EL (cell line): ENCODE data around the gene MINDY3.
"Not testable (repeated sequence)": the region's sequence is repeated elsewhere in the genome, so short reads cannot be mapped to it uniquely, and the experiment has no call there.

Experiments
- DNase-seq: peaks from one replicate; pipeline ENCODE4 v3.0.0-alpha.2; 2016

The MINDY3 gene

GRCh38 chr10:15853800-15854199 is 6.5 kb downstream of the MINDY3 start:
- DNase-seq, result no peak

GRCh38 chr10:15852111-15852557 is 8.2 kb downstream of the MINDY3 start:
- no peak for DNase-seq

DNA sequence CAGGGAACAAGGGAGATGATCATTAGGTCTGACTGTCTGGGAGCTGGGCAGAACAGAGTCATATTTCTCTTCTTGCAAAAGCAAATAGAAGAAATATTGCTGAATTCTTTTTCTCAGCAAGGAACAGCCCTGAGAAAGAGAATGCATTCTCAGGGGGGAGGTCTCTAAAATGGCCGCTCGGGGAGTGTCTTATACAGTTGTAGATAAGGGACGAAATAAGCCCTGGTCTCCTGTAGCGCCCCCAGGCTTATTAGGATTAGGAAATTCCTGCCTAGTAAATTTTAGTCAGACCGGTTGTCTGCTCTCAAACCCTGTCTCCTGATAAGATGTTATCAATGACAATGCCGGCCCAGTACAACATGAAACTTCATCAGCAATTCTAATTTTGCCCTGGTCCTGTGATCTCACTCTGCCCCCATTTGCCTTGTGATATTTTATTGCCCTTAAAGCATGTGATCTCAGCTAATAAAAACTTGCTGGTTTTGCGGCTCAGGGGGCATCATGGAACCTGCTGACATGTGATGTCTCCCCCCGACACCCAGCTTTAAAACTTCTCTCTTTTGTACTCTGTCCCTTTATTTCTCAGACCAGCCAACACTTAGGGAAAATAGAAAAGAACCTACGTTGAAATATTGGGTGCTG is 9.8 kb downstream of the MINDY3 start:
- DNase-seq, result not testable (repeated sequence)

DNA sequence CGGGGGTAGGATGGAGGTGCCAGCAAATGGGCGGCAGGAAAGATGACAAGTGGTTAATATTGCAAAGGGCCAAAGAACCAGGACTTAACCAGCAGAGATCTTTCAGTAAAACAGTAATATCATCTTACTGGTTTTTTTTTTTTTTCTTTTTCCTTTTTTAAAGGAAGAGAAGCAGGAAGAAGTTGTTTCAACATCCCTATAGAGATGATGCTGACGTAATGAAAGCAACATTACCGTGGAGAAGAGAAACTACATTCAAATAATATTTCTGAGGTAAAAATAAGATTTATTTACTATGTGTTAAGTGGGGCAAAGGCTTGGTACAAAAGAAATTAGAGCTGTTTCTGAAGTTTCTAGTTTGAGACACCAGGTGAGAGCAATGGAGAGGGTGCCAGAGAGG is 11.0 kb downstream of the MINDY3 start:
- no peak for DNase-seq

GRCh38 chr10:15847481-15847880 is 12.8 kb downstream of the MINDY3 start:
- DNase-seq, result no peak

- no peak for DNase-seq
Measured at GRCh38 chr10:15844517-15844916, 15.8 kb downstream of the MINDY3 start.

- DNase-seq, result no peak
Measured at GRCh38 chr10:15843695-15844094, 16.6 kb downstream of the MINDY3 start.

DNA sequence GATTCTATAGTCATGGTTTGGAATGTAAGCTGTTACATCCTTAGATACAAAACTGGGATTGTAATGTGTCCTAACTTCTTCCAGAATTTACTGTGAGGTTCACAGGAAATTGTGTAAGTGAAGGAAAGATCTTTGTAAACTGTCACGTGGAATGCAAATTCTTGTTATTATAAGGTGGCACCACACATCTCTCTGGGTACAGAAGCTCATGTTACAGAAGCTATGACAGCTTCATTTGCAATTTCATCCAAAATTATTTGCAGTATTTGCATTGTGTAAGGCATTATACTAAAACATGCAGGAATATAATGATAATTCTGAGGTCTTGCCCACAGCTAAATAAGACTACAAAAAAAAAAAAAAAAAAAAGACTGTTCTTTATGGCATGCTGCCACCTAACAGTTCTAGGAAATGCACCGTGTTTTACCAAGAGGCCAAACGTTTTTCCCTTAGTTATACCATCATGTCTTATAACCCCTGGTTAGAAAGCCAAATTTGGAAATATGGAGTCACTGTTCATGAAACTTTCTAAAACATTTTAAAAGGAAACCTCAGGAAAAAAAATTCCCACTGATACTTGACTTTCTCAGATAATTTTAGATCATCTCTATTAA is 17.6 kb downstream of the MINDY3 start:
- peak; percentile 15 for DNase-seq

- no peak for DNase-seq
Measured at GRCh38 chr10:15841696-15842095, 18.6 kb downstream of the MINDY3 start.

DNA sequence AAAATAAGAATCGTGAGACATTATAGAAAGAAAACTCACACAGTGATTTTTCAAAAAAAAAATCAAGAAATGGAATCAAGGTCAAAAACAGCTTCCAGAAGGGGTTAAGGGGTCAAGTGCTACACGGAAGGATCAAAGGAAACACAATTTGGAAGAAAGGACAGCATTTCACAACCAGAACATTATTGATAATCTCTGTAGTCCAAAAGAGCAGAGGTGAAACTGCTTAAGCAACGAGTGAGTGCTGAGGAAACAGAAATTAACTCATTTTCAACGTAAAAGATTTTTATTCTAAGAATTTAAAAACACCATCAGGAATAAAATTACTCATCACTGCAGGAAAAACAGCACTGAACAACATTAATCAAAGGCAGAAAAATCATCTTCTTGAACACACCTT is 23.5 kb downstream of the MINDY3 start:
- DNase-seq, result no peak

DNA sequence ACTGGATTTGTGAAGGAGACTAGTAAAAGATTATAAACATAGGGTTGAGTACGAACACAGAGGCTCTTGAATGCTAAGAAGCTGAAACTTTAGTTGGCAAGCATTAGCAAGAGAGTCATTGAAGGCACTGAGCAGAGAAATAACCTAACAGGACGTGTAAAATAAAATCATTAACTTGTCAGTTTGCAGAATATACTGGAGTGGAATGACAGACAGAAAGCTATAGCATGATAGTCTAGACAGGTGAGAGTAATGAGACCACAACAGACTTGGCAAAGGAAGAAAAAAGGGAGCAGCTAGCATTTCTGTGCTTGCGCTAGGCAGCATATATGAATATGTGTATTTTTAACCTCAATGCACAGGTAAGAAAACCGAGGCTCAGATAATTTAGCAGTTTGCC is 30.8 kb downstream of the MINDY3 start:
- no peak for DNase-seq

GRCh38 chr10:15824498-15824897 is 35.8 kb downstream of the MINDY3 start:
- DNase-seq, result peak; percentile 20

- no peak for DNase-seq
Measured at GRCh38 chr10:15822131-15822530, 38.2 kb downstream of the MINDY3 start.

DNA sequence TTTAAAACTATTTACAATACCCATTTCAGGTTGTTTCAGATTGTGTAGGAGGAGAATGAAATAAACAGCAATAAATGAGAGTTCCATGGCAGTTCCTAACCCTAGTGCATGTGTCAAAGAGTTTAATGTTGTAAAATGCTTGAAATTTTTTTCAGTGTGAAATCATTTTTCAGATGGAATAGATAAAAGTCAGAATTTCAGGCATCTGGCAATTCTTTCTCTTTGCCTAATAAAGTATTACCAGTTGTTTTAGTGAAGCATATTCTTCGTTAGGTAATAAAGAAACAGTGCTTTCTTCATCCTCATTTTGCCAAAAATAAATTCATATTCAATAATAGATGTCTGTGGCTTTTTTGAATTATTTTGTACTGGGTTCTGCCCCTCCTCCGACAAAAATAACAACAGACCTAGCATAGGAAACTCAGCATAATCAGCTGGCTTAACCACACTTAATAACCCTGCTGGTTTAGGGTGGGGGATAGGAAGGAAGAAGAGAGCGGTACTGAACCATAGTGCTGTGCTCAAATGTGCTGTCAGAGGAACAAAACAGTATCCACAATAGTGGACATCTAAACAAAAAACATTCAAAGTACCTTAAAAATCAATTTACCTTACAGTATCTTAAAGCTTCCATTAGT is 39.1 kb downstream of the MINDY3 start:
- no peak for DNase-seq

DNA sequence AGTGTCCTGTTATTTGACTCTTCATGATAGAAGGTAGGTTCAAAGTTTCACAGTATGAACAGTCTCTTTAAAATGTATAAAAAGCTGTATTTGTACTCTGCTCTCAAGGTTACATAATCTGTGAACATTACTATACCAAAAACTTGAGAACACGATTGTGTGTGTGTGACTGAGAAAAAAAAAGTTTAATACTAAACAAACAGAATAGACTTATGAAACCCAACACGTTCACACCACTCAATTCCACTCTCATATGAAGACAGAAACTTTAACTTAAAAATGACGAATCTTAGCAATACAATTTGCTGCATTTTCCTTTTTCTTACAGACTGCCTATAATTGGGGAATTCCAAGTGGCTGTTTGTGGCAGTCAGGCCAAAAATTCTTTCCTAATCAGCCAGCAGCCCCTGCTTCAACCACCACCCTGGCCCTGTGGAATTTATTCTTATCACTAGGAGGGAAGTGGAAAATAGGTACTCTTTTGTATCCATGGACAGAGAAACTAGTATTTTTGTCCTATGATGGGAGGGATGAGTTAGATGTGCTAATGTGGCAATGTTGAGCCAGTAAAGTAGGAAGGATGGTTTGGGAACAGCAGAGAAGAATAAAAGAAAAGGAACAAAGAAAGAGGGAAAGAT is 42.8 kb downstream of the MINDY3 start:
- no peak for DNase-seq

DNA sequence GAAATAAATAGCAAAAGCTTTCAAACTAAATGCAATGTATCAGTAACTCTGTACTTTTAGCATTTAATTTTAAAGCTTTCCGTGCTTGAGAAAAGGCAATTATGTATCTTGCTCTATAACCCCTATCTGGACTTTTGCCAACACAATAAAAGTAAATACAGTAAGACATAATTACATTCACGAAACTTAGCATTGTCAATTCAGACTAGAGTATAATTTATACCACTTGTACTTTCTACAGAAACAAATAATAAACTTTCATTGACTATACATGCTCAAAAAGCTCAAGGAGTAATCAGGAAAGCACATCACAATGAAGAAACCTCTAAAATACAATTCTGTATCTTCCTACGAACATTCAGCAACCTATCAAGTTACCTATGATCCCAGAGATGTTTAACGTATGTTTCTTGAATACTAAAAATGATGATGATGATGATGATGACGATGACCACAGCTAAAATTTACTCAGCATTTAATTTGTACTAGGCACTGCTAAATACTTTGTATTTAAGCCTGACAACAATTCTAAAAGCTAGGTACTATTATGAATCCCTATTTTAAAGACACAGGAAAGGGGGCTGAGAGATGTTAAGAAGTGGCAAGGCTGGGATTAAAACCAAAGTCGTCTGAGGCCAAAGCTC is 44.9 kb downstream of the MINDY3 start:
- no peak for DNase-seq

GRCh38 chr10:15814565-15814964 is 45.7 kb downstream of the MINDY3 start:
- no peak for DNase-seq

- DNase-seq, result no peak
Measured at GRCh38 chr10:15813415-15813814, 46.9 kb downstream of the MINDY3 start.

- DNase-seq, result no peak
Measured at GRCh38 chr10:15809450-15809849, 50.9 kb downstream of the MINDY3 start.

- no peak for DNase-seq
Measured at GRCh38 chr10:15808204-15808797, 52.0 kb downstream of the MINDY3 start.

DNA sequence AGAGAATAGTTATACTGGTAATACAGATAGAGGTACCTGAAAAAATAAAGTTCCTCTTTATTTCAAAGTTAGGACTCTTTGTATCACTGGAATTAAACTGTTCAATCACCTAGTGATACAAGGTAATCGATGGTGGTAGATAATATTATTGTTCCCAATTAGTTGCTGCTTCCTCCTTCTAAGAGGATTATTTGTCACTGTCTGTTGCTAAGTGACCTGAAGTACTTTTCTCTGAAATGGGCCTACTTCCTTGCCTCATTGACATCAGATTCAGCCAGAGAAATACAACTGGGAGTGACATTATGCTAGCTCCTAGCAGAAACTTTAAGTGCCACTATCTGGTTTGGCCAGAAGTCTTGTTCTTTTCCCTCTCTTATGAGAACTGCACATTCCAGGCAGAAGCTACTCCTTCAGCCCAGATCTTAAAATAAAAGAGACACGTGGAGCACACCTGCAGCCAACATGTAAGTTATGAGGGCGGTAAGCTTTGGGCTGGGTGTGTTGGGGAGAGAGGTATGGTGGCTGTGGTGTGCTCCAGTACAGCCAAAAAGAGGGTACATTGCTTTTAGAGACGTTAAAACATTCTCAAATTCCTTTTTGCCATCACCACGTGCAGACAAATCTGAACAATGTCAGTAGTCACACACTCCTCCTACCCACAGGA is 54.8 kb downstream of the MINDY3 start:
- no peak for DNase-seq

DNA sequence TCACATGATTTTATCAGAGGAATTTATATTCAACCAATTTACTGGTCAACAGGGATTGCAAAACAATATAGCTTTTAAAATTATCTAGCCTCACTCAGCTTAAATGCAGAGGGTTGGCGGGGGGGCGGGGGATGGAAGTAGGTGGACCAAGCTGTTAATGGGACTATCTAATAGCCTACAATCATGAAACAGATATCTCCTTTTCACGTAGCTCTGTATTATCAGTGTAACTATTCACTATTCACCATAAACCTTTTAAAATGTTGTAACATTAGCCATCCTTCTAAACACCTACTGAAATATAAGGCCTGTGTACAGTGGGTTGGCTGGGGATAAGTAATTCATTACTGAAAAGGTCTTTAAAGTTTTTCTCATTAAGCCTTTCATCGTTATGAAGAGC is 56.2 kb downstream of the MINDY3 start:
- DNase-seq, result no peak
